ENCODE data around the gene NKD1.
A peak's percentile ranks its signal among the peaks of the same experiment; 100 is the strongest.

Gene NKD1

GRCh38 chr16:50620646-50621451, 72.7 kb downstream of the NKD1 start:
- H4K91ac ChIP-seq (ENCODE audit: low read depth, low read length, poor library complexity) = no peak overlapping the region
- WGBS, 2 donors (ENCODE audit: extremely low coverage in 2 of 2, insufficient read length in 2 of 2, insufficient replicate concordance in 1 of 2) = no CpG with 5 or more reads among the region's 11 CpGs
- no peak overlapping the region for H4K8ac ChIP-seq (ENCODE audit: low read depth, low read length)
- H3K79me1 ChIP-seq (ENCODE audit: low read depth, low read length) = no peaks in the 10 kb centered on the region
- H3K9ac ChIP-seq (ENCODE audit: low read depth, low read length, poor library complexity) = peak overlapping the region; percentile 46
- no peak overlapping the region for H3K4me2 ChIP-seq (ENCODE audit: insufficient read depth, low read length, poor library complexity, severe bottlenecking)
- no peaks in the 10 kb centered on the region for H3K27me3 ChIP-seq (ENCODE audit: control insufficient read depth in 3 of 3, insufficient read depth in 3 of 3, low read depth in 1 of 3, low read length in 3 of 3)
- H3K4me3 ChIP-seq (ENCODE audit: low read length in 2 of 2) = no peak overlapping the region
- DNase-seq (ENCODE audit: low spot score) = no peak
- no peak overlapping the region for H2BK5ac ChIP-seq (ENCODE audit: low read length)
- H2AK5ac ChIP-seq (ENCODE audit: low read depth, low read length) = peak overlapping the region; percentile 47
- no peak overlapping the region for H2BK120ac ChIP-seq (ENCODE audit: low read depth, low read length)
- no peak overlapping the region for H3K4ac ChIP-seq (ENCODE audit: low read length)
- no peak overlapping the region for H3K14ac ChIP-seq (ENCODE audit: low read length)
- H3K4me1 ChIP-seq (ENCODE audit: control insufficient read depth in 2 of 2, insufficient read depth in 1 of 2, low read depth in 1 of 2, low read length in 2 of 2) = peaks cover 0 to 2% of the 10 kb centered on the region in 2 donors
- H2AFZ ChIP-seq (ENCODE audit: low read length) = no peak overlapping the region
- peak overlapping the region; percentile 5 for H3K18ac ChIP-seq (ENCODE audit: low read length)
- no peak overlapping the region for H3K27ac ChIP-seq (replicated peaks; ENCODE audit: low read length)
- no peak overlapping the region for H3K23ac ChIP-seq (ENCODE audit: low read depth, low read length, poor library complexity)
- H2BK15ac ChIP-seq (ENCODE audit: low read length) = no peak overlapping the region
- H3K36me3 ChIP-seq (replicated peaks in 1 of 2; ENCODE audit: control insufficient read depth in 2 of 2, insufficient read depth in 2 of 2, low read length in 2 of 2) = peaks cover 0 to 12% of the 10 kb centered on the region in 2 donors
- no peak overlapping the region for H2BK12ac ChIP-seq (ENCODE audit: low read length)
- H3K9me3 ChIP-seq (replicated peaks in 1 of 2; ENCODE audit: control insufficient read depth in 2 of 2, insufficient read depth in 1 of 2, low read depth in 1 of 2, low read length in 2 of 2) = no peaks in the 10 kb centered on the region

- Histone ChIP-seq H3K14ac (ENCODE audit: low read length) (no peak overlapping the region), H3K9ac (ENCODE audit: low read depth, low read length, poor library complexity) (no peak overlapping the region), H3K36me3 (replicated peaks in 1 of 2; ENCODE audit: control insufficient read depth in 2 of 2, insufficient read depth in 2 of 2, low read length in 2 of 2) (peaks cover 0 to 8% of the 10 kb centered on the region in 2 donors), H3K79me1 (ENCODE audit: low read depth, low read length) (no peaks in the 10 kb centered on the region), H3K27me3 (ENCODE audit: control insufficient read depth in 3 of 3, insufficient read depth in 3 of 3, low read depth in 1 of 3, low read length in 3 of 3) (no peaks in the 10 kb centered on the region), H3K4me3 (ENCODE audit: low read length in 2 of 2) (peak overlapping the region in 1 of 2 donors; percentile 23), H3K23ac (ENCODE audit: low read depth, low read length, poor library complexity) (no peak overlapping the region), H3K4ac (ENCODE audit: low read length) (no peak overlapping the region), H2AFZ (ENCODE audit: low read length) (no peak overlapping the region), H2BK15ac (ENCODE audit: low read length) (no peak overlapping the region), H3K27ac (replicated peaks; ENCODE audit: low read length) (no peak overlapping the region), H3K9me3 (replicated peaks in 1 of 2; ENCODE audit: control insufficient read depth in 2 of 2, insufficient read depth in 1 of 2, low read depth in 1 of 2, low read length in 2 of 2) (no peaks in the 10 kb centered on the region), H3K4me2 (ENCODE audit: insufficient read depth, low read length, poor library complexity, severe bottlenecking) (no peak overlapping the region), H2BK120ac (ENCODE audit: low read depth, low read length) (no peak overlapping the region), H2AK5ac (ENCODE audit: low read depth, low read length) (no peak overlapping the region), H3K18ac (ENCODE audit: low read length) (no peak overlapping the region), H2BK5ac (ENCODE audit: low read length) (peak overlapping the region; percentile 17), H2BK12ac (ENCODE audit: low read length) (no peak overlapping the region), H3K4me1 (ENCODE audit: control insufficient read depth in 2 of 2, insufficient read depth in 1 of 2, low read depth in 1 of 2, low read length in 2 of 2) (peaks cover 0 to 2% of the 10 kb centered on the region in 2 donors), H4K91ac (ENCODE audit: low read depth, low read length, poor library complexity) (no peak overlapping the region), H4K8ac (ENCODE audit: low read depth, low read length) (no peak overlapping the region)
- WGBS, 2 donors (ENCODE audit: extremely low coverage in 2 of 2, insufficient read length in 2 of 2, insufficient replicate concordance in 1 of 2) = no CpG with 5 or more reads among the region's 9 CpGs
- DNase-seq (ENCODE audit: low spot score) = no peak
Measured at GRCh38 chr16:50621452-50621792, 73.2 kb downstream of the NKD1 start.

- no peak overlapping the region for H2BK12ac ChIP-seq (ENCODE audit: low read length)
- no peak overlapping the region for H2AFZ ChIP-seq (ENCODE audit: low read length)
- H3K36me3 ChIP-seq (replicated peaks in 1 of 2; ENCODE audit: control insufficient read depth in 2 of 2, insufficient read depth in 2 of 2, low read length in 2 of 2) = peaks cover 0 to 7% of the 10 kb centered on the region in 2 donors
- H3K27me3 ChIP-seq (ENCODE audit: control insufficient read depth in 3 of 3, insufficient read depth in 3 of 3, low read depth in 1 of 3, low read length in 3 of 3) = no peaks in the 10 kb centered on the region
- no peak overlapping the region for H2BK15ac ChIP-seq (ENCODE audit: low read length)
- no peak overlapping the region for H3K9ac ChIP-seq (ENCODE audit: low read depth, low read length, poor library complexity)
- H3K27ac ChIP-seq (replicated peaks; ENCODE audit: low read length) = no peak overlapping the region
- no peak overlapping the region for H2AK5ac ChIP-seq (ENCODE audit: low read depth, low read length)
- no peak overlapping the region for H3K4me3 ChIP-seq (ENCODE audit: low read length in 2 of 2)
- no CpG with 5 or more reads among the region's 7 CpGs for WGBS, 2 donors (ENCODE audit: extremely low coverage in 2 of 2, insufficient read length in 2 of 2, insufficient replicate concordance in 1 of 2)
- no peaks in the 10 kb centered on the region for H3K79me1 ChIP-seq (ENCODE audit: low read depth, low read length)
- peaks cover 0 to 2% of the 10 kb centered on the region in 2 donors for H3K4me1 ChIP-seq (ENCODE audit: control insufficient read depth in 2 of 2, insufficient read depth in 1 of 2, low read depth in 1 of 2, low read length in 2 of 2)
- H3K23ac ChIP-seq (ENCODE audit: low read depth, low read length, poor library complexity) = no peak overlapping the region
- H2BK5ac ChIP-seq (ENCODE audit: low read length) = no peak overlapping the region
- H3K14ac ChIP-seq (ENCODE audit: low read length) = no peak overlapping the region
- no peak overlapping the region for H4K91ac ChIP-seq (ENCODE audit: low read depth, low read length, poor library complexity)
- no peaks in the 10 kb centered on the region for H3K9me3 ChIP-seq (replicated peaks in 1 of 2; ENCODE audit: control insufficient read depth in 2 of 2, insufficient read depth in 1 of 2, low read depth in 1 of 2, low read length in 2 of 2)
- DNase-seq (ENCODE audit: low spot score) = no peak
- no peak overlapping the region for H3K4me2 ChIP-seq (ENCODE audit: insufficient read depth, low read length, poor library complexity, severe bottlenecking)
- no peak overlapping the region for H3K18ac ChIP-seq (ENCODE audit: low read length)
- H3K4ac ChIP-seq (ENCODE audit: low read length) = no peak overlapping the region
- H4K8ac ChIP-seq (ENCODE audit: low read depth, low read length) = no peak overlapping the region
- H2BK120ac ChIP-seq (ENCODE audit: low read depth, low read length) = no peak overlapping the region
Measured at GRCh38 chr16:50622029-50622428, 73.8 kb downstream of the NKD1 start.

GRCh38 chr16:50622643-50623369, 74.6 kb downstream of the NKD1 start:
- WGBS, 2 donors (ENCODE audit: extremely low coverage in 2 of 2, insufficient read length in 2 of 2, insufficient replicate concordance in 1 of 2) = no CpG with 5 or more reads among the region's 16 CpGs
- Histone ChIP-seq H4K8ac (ENCODE audit: low read depth, low read length) (no peak overlapping the region), H3K4me3 (ENCODE audit: low read length in 2 of 2) (no peak overlapping the region), H3K23ac (ENCODE audit: low read depth, low read length, poor library complexity) (no peak overlapping the region), H2BK12ac (ENCODE audit: low read length) (no peak overlapping the region), H3K4me2 (ENCODE audit: insufficient read depth, low read length, poor library complexity, severe bottlenecking) (no peak overlapping the region), H2BK120ac (ENCODE audit: low read depth, low read length) (no peak overlapping the region), H3K9me3 (replicated peaks in 1 of 2; ENCODE audit: control insufficient read depth in 2 of 2, insufficient read depth in 1 of 2, low read depth in 1 of 2, low read length in 2 of 2) (no peaks in the 10 kb centered on the region), H3K79me1 (ENCODE audit: low read depth, low read length) (no peaks in the 10 kb centered on the region), H3K4me1 (ENCODE audit: control insufficient read depth in 2 of 2, insufficient read depth in 1 of 2, low read depth in 1 of 2, low read length in 2 of 2) (peaks cover 0 to 2% of the 10 kb centered on the region in 2 donors), H2AFZ (ENCODE audit: low read length) (no peak overlapping the region), H4K91ac (ENCODE audit: low read depth, low read length, poor library complexity) (no peak overlapping the region), H2BK5ac (ENCODE audit: low read length) (no peak overlapping the region), H3K18ac (ENCODE audit: low read length) (peak overlapping the region; percentile 18), H2BK15ac (ENCODE audit: low read length) (no peak overlapping the region), H3K36me3 (replicated peaks in 1 of 2; ENCODE audit: control insufficient read depth in 2 of 2, insufficient read depth in 2 of 2, low read length in 2 of 2) (peaks cover 0 to 1% of the 10 kb centered on the region in 2 donors), H3K14ac (ENCODE audit: low read length) (peak overlapping the region; percentile 1), H3K4ac (ENCODE audit: low read length) (no peak overlapping the region), H3K27ac (replicated peaks; ENCODE audit: low read length) (no peak overlapping the region), H3K9ac (ENCODE audit: low read depth, low read length, poor library complexity) (no peak overlapping the region), H3K27me3 (ENCODE audit: control insufficient read depth in 3 of 3, insufficient read depth in 3 of 3, low read depth in 1 of 3, low read length in 3 of 3) (no peaks in the 10 kb centered on the region), H2AK5ac (ENCODE audit: low read depth, low read length) (no peak overlapping the region)
- no peak for DNase-seq (ENCODE audit: low spot score)

Measured in neuronal stem cell (in vitro differentiated cells).